ENCODE data around the gene UTF1. TPM values are rescaled to one million over a fixed set of nuclear protein-coding genes. Genes with fewer than 3 reads are reported as not detected.

Gene UTF1
- total and polyA plus RNA-seq, 2 of the 8 experiments (the other 6 are each of a cell fraction or from before 2014, with no cell fraction given) = 0.47 to 21.8 TPM

- H3K79me1 ChIP-seq (ENCODE audit: low read depth, low read length) = 0 out of 2 replicates have a peak, but pooled peaks cover 2% of the 10 kb centered on the region
- H2BK20ac ChIP-seq (ENCODE audit: low read length) = no peak overlapping the region
- no peak overlapping the region for H3K27ac ChIP-seq (ENCODE audit: low read depth, low read length)
- 94% methylated on average over 4 of the region's 4 CpGs; no CpG with 5 or more reads in 1 of the 2 experiments for WGBS, 2 experiments (ENCODE audit: extremely low coverage in 1 of 2, insufficient coverage in 1 of 2, insufficient read length in 1 of 2, insufficient replicate concordance in 2 of 2, low coverage in 1 of 2, low lambda C conversion rate in 2 of 2, missing lambda C conversion rate in 1 of 2)
- peaks cover 0 to 2% of the 10 kb centered on the region in 2 experiments for H4K20me1 ChIP-seq (replicated peaks in 1 of 2; ENCODE audit: control insufficient read depth in 1 of 2, insufficient read depth in 2 of 2, low read length in 2 of 2)
- no peak overlapping the region for H3K4me3 ChIP-seq (ENCODE audit: extremely low read depth in 1 of 4, insufficient read depth in 2 of 4, low read depth in 3 of 4, low read length in 4 of 4)
- ChIA-PET POLR2A (ENCODE audit: partially characterized antibody) (no interaction called here), CTCF (ENCODE audit: partially characterized antibody) (no interaction called here)
- H3K9ac ChIP-seq (replicated peaks in 1 of 4; ENCODE audit: extremely low read depth in 1 of 4, low read depth in 3 of 4, low read length in 3 of 4) = no peak overlapping the region
- peaks cover 0 to 18% (median 0%) of the 10 kb centered on the region in 4 experiments; a peak in 1 of 8 replicates for H3K36me3 ChIP-seq (ENCODE audit: control insufficient read depth in 2 of 4, insufficient read depth in 4 of 4, low read length in 3 of 4)
- H3K23me2 ChIP-seq (ENCODE audit: low read depth, low read length) = no peaks in the 10 kb centered on the region
- H3K4me2 ChIP-seq (ENCODE audit: insufficient read depth in 1 of 2, low read depth in 2 of 2, low read length in 2 of 2) = no peak overlapping the region
- H3K9me3 ChIP-seq (ENCODE audit: insufficient read depth in 2 of 2, low read depth in 1 of 2, low read length in 1 of 2) = peaks cover 15 to 26% of the 10 kb centered on the region in 2 experiments
- no peak for DNase-seq (ENCODE audit: low read depth in 1 of 2, low spot score in 2 of 2)
- H2BK15ac ChIP-seq (ENCODE audit: low read length) = no peak overlapping the region
- H3K4me1 ChIP-seq (replicated peaks in 1 of 4; ENCODE audit: control insufficient read depth in 3 of 4, insufficient read depth in 4 of 4, low read length in 3 of 4) = no peaks in the 10 kb centered on the region; a peak in 1 of 7 replicates
- H2BK120ac ChIP-seq (replicated peaks; ENCODE audit: low read depth, low read length) = no peak overlapping the region
- H3K18ac ChIP-seq (ENCODE audit: extremely low read depth, low read length) = no peak overlapping the region
- no peak overlapping the region for H2AFZ ChIP-seq (ENCODE audit: low read length)
- H3K27me3 ChIP-seq (replicated peaks in 1 of 4; ENCODE audit: control insufficient read depth in 3 of 4, extremely low read depth in 1 of 4, insufficient read depth in 3 of 4, low read length in 3 of 4) = no peaks in the 10 kb centered on the region
- no peak overlapping the region for H3K23ac ChIP-seq (ENCODE audit: insufficient read length)
- H4K8ac ChIP-seq (ENCODE audit: extremely low read depth, insufficient read depth, low read length) = no peak overlapping the region
- no peak overlapping the region for H3K14ac ChIP-seq (ENCODE audit: insufficient read length)
- H2AK5ac ChIP-seq (ENCODE audit: low read depth, low read length) = no peak overlapping the region
- FAIRE-seq = no peak
- H2BK5ac ChIP-seq (ENCODE audit: low read depth, low read length) = no peak overlapping the region
- no peak overlapping the region for H3K56ac ChIP-seq (replicated peaks; ENCODE audit: insufficient read length, low read depth, low read length)
- H4K5ac ChIP-seq (ENCODE audit: insufficient read length, low read depth, low read length) = no peak overlapping the region
- TF ChIP-seq SIX5 (IDR thresholded peaks at IDR 0.05; ENCODE audit: low read depth, low read length) (no peak), BCL11A (IDR thresholded peaks at IDR 0.05; ENCODE audit: low read depth in 2 of 2, low read length in 2 of 2) (no peak), FOSL1 (IDR thresholded peaks at IDR 0.05; ENCODE audit: insufficient read depth, low read depth, low read length) (no peak)
- H4K91ac ChIP-seq (replicated peaks; ENCODE audit: insufficient read length, low read length) = no peak overlapping the region
- no peaks in the 10 kb centered on the region for H3K79me2 ChIP-seq (ENCODE audit: control insufficient read depth in 1 of 2, insufficient read depth in 2 of 2, low read length in 2 of 2)
- H3K4ac ChIP-seq (replicated peaks; ENCODE audit: insufficient read length, low read depth, low read length) = no peak overlapping the region
- H2BK12ac ChIP-seq (ENCODE audit: low read depth, low read length) = no peak overlapping the region
Observed at GRCh38 chr10:133191651-133192050, 38.4 kb upstream of the UTF1 start.
